Gastrocnemius medialis (tissue), 4 donors: Measurements from ENCODE around the gene TRIM31.

Source experiments
- POLR2A ChIP-seq, 2 donors: fragments of 450-650 bp; IDR thresholded peaks; one replicate each; pipeline ENCODE4 v1.6.1; 2017; ENCODE audit warnings: antibody characterized with exemption in 2 of 2, mild to moderate bottlenecking in 2 of 2, moderate library complexity in 2 of 2
- TF ChIP-seq, protein P1 (sequence below), 5 experiments: fragments of 450-650 bp in 3 of 5; fragments of 200-600 bp in 2 of 5; sonication (generic) in 2 of 5; IDR thresholded peaks in 4 of 5; conservative IDR thresholded peaks in 1 of 5; 1 replicate in 4 of 5; 2 replicates in 1 of 5; pipeline ENCODE4 v1.5.1; 2016 to 2019; ENCODE audit warnings: antibody characterized with exemption in 5 of 5, mild to moderate bottlenecking in 3 of 5, moderate library complexity in 3 of 5

GRCh38 chr6:30130887-30131862 lies 18.3 kb upstream of the TRIM31 start:
- TF ChIP-seq, protein P1, sequence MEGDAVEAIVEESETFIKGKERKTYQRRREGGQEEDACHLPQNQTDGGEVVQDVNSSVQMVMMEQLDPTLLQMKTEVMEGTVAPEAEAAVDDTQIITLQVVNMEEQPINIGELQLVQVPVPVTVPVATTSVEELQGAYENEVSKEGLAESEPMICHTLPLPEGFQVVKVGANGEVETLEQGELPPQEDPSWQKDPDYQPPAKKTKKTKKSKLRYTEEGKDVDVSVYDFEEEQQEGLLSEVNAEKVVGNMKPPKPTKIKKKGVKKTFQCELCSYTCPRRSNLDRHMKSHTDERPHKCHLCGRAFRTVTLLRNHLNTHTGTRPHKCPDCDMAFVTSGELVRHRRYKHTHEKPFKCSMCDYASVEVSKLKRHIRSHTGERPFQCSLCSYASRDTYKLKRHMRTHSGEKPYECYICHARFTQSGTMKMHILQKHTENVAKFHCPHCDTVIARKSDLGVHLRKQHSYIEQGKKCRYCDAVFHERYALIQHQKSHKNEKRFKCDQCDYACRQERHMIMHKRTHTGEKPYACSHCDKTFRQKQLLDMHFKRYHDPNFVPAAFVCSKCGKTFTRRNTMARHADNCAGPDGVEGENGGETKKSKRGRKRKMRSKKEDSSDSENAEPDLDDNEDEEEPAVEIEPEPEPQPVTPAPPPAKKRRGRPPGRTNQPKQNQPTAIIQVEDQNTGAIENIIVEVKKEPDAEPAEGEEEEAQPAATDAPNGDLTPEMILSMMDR (IDR thresholded peaks at IDR 0.05 in 4 of 5, conservative IDR thresholded peaks at IDR 0.05 in 1 of 5), result peak; percentile 77 to 98 (median 85)
- TF ChIP-seq POLR2A (IDR thresholded peaks at IDR 0.05), result no peak
